Measurements from ENCODE around the gene BTBD9.

The BTBD9 gene

DNA sequence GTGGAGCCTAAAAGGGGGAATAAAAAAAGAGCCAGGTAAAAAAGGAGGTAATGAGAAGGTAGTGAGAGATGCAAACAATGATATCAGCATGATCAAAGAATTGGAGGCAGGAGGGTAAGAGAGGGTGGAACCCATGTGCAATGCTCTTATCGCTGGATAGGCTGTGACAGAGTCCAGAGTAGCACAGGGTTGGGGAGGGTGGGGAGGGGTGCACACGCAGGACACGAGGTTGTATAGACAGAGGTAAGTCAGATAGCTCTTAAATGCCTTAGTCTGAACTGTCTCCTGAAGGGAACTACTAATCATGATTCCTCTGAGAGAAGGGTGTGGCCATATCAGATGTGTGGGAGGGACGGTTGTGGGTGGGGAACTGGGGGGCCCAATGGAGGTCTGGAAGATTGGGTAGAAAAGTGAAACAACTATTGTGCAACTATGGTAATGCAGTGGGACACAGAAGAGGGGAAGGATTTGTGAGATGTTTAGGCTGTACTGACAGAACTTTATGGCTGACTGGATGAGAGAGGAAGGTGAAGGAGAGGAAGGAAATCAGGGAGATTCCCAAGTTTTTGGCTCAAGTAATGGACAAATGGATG, 354.8 kb downstream of the BTBD9 start:
- DNase-seq (ENCODE audit: low spot score) = no peak

DNA sequence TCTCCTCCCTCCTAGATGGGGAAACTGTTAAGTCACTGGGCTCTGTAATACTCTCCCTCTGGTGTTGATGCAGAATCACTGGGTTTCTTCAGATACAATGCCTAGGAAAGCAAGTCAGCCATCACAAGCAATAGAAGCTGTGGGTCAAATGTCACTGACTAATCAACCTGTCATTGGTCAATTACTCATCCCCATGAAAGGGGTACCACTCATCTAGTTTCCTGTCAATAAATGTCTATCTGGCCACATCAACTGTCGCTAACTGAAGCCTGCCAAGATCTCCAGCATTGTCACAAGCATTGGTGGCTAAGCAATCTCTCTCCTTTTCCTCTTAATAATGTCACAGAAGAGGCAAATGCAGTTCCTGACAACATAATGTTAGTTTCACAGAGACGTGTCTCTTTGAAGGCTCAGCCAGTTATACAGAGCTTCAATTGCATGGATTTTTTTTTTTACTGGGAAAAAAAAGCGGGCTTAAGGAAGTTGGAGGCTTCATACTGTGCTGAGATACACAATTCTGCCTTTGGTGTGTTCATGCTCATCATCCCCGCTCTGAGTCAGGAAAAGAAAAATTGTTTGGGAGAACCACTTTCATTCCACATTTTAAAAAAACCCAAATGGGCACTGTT, 355.9 kb downstream of the BTBD9 start:
- no peak for DNase-seq (ENCODE audit: low spot score)

DNA sequence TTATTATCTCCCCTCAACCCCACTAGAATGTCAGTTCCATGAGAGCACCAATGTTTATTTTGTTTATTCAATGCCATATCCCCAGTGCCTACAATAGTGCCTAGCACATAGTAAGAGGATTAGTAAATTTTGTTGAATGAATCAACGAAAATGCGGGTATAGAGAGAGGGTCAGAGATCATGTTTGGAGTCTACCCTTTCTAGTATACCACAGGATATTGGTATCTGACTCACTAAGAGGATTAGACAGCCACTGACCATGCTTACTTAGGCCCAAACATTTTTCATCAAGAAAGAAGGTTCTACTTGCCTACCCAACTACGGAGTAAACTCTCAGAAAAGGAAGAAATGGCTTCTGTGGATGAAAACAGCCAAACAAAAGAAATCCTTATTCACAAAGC, 356.8 kb downstream of the BTBD9 start:
- DNase-seq (ENCODE audit: low spot score) = no peak

DNA sequence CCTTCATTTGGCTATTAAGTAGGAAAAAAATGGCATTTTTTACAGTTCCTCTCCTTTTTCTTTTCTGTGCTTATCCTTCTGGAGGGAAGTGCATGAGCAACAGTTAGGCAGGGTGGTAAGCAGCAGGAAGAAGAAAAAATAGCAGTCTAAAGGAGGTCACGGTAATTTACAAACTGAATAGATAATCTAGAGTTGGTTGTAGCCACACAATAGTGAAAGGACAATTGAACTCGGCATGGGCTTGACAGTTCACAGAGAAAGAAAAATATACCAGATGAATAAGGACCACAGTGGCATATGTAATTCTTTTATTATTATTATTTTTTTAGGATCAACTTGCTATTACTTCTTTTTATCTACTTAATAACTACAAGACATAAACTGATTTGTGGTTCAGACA, 358.6 kb downstream of the BTBD9 start:
- DNase-seq (ENCODE audit: low spot score) = no peak

DNA sequence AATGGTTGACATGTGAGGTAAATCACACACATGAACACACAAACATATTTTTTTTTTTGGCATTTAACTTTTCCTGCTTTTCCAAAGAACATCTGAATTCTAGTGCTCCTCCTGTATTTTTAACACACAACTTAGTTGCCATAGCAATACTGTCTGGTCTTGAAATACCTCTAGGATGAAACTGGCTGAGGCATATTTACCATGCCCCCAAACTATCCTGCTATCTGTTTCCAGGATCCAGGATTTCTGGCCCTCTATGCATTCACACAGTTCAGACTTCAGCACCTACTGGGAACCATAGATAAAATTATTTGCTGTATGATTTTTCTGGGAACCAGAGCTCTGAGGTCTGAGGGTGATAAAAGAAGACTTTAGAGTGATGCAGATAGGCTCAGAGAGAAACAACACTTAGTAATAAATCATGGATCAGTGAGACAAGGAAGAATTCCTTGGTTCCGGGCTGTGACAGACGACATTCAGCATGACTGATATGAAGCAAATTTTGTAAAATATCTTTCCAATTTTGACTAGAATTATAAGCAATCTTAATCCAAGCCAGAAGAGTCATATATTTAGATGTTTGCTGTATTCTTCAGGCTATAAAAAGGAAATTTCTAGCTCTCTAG, 359.7 kb downstream of the BTBD9 start:
- no peak for DNase-seq (ENCODE audit: low spot score)

DNA sequence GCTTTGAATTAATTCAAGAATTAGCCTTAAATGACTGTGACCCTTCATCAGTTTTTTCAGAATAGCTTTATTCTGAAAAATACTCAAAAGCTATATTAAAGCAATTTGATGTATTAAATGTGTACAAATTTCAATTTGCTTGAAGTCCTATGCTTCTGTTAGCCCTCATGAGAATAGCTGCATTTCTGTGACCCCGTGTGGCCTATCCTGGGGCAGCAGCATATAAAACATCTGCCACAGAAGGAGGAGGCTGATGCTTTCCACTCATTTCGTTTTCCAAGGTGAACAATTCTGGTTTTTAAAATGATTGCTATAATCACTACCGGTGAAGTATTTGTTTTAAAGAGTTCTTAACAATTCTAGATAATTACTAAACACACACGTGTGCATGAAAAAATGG, 360.3 kb downstream of the BTBD9 start:
- DNase-seq (ENCODE audit: low spot score) = no peak

DNA sequence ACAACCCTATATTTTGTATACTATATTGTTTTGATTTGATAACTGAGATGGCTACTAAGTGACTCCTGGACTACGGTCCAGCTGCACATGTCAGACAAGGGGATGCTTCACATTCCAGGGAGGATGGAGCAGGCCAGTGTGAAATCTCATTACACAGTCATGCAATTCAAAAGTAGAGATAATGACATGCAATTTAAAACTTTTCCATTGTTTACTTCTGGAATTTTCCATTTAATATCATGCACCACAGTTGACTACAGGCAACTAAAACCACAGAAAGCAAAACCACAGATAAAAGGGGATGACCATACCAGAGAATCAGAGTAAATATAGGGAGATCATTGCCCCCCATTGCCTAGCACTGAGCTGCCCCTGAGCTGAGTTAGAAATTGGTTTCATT, 366.4 kb downstream of the BTBD9 start:
- no peak for DNase-seq (ENCODE audit: low spot score)

DNA sequence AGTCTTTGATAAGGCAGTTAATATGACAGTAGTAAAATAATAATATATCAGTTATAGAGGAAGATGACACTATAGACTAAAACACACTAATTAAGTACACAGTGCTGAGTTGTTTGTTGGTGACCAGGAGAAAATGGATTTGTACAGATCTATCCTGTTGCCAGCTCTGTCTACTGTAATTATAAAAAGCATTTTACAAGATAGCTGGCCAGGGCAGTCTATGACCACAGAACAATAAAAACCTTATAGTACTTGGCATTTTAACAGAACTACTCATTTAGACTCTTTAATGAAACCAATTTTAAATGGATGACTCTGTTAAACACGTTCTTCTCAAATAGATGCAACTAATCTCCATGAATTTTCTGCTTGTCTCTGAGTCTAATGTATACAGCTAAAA, 367.5 kb downstream of the BTBD9 start:
- no peak for DNase-seq (ENCODE audit: low spot score)

DNA sequence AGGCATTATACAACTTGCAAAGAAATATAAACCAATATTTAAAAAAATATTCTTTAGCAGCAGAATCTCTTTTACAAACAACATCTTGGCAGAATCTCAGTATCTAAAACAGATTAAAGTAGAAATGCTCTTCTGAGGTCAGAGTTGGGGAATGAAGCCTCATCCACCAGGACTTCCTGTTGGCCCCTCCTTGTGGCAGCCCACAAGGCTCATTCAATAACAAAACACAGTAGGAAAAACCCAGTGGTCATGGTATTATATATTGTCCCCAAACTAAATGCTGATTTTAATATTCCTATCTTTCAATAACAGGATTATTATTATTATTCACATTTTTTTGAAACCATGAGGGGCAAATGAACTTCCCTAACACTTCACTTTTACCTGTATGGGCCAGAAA, 368.6 kb downstream of the BTBD9 start:
- DNase-seq (ENCODE audit: low spot score) = no peak

DNA sequence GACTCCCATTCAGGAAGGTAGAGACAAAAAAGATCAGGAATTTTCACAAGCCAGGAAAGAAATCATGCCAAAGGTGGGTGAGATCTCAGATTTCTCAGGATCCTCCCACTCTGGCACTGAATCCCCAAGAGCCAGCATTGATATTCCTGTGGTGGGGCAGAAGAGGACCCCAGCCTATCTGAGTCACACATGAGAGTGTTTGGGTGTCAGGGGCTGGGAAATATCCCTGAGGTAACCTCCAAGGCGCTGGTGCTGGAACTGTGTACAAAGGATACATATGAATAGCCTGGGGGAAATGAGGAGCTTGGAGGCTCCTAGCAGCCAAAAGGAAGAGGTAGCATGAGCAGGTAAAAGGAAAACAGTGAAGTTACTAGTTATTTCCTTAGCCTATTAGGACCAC, 369.4 kb downstream of the BTBD9 start:
- no peak for DNase-seq (ENCODE audit: low spot score)

DNA sequence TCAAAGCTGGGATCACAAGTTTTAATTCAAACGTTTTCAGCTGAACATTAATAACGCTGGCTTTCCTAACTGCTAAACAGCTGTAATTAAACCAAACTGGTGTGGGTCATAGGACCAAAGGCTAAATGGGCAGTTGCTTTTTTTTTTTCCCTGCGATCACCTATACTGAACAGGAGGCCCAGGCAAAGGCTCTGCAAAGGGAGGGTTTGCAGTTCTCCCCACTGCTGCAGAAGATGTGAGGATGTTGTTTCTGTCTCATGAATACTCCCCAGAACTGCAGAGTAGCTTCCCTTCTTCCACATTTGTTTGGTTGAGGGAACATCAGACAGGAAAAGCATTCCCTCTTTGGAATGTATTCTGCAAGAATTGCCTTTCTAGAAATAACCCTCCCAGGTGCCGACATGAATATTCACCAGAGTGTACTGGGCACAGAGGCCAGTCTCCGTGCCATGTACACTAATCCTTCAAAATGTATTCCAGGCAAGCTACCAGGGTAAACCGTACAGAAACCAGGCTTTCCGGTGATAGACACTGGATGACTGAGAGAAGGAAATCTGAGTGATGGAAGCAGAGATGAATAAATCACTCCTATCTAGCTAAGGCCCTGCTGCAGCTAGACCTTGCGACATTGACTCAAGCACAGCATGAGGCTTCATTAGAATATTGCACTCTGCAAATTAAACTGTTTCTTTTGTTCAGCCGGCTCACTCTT, 370.1 kb downstream of the BTBD9 start:
- DNase-seq (ENCODE audit: low spot score) = no peak

DNA sequence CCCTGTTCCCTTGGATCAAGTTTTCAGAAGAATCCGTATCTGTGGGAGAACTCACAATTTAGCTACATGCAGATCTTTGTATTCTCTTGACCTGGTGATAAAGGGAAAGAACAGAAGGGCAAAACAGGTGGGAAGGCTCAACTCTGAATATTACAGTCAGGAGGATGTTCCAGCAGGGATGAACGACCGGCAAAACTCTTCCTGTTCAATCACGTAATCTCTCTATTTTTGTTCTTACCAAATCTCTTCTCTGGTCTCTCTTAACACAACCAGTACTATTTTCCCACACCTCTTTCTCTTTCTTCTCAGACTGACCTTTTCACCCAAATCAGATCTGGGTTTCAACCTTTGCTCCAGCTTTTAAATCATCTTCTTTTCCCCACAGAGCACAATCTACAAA, 371.4 kb downstream of the BTBD9 start:
- DNase-seq (ENCODE audit: low spot score) = no peak

DNA sequence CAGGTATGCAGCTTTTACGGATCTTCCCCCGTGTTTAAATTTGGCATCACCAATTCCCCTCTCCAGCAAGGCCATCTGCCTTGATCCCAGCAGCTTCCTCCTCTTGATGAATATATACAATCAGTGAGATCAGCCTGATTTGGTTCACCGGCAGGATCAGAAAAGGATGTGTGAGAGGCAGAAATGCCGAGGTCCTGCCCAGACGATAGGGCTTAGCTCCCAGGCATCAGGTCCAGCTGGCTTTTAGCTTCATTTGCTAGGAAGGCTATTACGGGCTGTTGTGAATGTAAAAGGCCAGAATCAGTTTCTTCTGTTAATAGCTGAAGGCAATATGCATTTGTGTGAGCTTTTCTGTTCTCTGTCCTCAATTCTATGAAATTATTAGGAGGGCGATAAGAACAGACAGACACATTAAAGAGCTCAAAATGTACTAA, 372.8 kb downstream of the BTBD9 start:
- DNase-seq (ENCODE audit: low spot score) = no peak

DNA sequence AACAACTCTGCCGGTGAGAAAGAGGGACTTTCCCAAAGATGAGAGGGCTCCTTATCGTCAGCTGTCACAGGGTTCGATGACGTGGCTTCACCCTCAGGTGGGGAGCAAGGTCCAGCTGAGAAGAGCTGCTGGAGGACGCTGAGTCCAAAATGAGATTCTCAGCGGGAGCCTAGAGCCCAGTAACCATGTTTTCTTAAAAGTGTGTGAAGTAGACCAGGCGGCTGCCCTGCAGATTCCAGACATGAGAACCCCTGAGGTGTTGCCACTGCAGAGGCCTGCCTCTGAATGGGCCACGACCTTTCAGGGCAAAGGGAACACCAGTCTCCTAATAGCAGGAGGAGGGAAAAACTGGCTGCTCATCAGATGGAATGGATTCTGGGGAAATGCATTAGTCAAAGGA, 375.1 kb downstream of the BTBD9 start:
- DNase-seq (ENCODE audit: low spot score) = no peak

DNA sequence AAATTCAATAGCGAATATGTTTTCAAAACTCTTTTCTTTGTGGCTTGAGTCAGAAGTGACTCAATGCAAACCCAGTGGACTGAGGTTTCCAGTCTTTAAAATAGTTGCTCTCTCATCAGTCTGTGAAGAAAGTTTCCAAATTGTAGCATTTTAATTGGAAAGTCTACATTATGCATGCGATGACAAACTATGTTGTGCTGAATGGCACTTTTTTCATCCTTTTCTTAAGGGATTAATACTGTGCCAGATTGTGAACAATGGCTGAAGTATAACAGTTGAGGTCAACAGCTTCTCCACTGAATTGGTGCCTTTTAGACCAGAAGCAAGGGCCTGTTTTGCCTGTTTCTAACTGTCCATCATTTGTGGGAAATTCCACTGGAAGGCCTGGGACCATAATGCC, 377.1 kb downstream of the BTBD9 start:
- DNase-seq (ENCODE audit: low spot score) = no peak

DNA sequence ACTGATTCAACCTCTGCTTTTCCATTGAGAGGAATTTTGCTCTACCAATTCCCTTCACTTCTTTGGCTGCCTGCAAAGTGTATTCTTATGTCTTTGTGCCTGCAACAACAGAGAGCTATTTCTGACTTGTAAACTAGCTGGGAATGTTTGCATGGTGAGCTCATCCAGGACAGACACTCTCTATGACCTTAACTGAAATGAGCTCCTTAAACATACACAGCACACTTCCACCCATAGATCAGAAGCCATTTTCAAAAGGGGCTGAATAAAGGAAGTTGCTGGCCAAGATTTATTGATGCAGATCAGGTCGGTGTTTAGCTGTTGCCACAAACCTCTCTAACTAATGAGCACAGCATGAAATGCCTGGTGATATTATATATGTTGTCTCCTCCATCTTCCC, 377.7 kb downstream of the BTBD9 start:
- no peak for DNase-seq (ENCODE audit: low spot score)

DNA sequence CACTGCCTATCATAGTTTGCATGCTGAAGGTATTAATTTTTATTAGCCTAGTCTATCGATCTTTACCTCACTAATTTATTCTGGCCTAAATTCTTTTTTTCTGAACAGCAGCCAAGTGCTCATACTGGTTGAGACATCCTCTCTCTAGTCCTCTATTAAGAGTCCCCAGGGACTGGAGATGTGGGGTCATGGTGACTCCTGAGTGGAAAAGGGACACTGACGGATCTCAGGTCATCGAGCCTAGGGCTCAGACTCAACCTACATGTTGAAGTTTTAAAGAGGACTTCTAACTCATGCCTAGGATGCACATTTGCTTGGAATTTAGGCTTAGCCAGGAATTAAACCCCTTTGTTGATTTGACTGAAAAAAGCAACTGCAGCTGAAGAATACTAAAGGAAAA, 378.1 kb downstream of the BTBD9 start:
- DNase-seq (ENCODE audit: low spot score) = no peak

DNA sequence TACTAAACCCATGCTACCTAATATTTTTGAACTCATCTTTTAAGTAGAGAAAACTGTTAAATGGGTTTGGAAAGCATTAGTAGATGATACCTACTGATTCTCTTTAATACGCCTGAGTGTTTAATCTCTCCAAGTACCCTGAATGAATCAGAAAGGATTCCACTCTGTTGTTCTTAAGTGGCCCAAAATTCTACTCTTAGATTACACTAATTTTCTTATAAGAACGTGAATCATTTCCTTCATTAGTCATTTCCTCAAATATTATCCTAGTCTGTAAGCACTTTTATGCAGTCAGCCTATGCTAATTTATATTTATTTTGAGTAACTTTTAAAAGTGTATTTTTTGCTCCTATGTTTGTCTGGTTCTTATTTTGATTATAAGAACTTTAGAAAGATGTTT, 380.0 kb downstream of the BTBD9 start:
- no peak for DNase-seq (ENCODE audit: low spot score)

DNA sequence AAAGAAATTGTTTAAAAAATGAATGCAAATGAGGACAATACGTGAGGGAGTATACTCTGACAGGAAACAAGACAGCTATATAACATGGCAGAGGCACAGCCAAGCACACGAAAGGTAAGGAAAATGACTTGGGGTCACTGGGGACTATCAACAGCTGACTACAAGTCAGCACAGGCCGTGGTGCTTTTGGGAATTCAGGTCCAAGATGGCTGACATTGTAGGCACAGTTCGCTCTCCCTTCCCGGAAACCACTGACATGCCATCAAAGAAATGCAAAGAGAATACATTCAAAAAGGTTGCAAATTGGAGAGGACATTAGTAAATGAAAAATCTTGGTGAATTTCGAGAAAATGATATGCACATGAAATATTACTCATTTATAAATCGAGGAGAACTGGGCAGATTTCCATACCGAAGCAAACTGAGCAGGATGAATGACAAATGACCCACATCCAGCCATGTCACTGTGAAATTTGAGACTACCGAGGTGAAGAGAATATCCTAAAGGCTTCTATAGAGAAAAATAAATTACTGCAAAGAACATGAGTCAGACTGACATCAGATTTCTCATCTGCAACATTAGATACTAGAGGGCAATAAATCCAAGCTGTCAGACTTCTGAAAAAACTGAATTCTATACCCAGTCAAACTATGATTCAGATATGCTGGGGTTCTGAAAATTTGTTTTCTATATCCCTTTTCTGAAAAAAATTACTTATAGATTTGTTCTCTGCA, 391.1 kb downstream of the BTBD9 start:
- no peak for DNase-seq (ENCODE audit: low spot score)

DNA sequence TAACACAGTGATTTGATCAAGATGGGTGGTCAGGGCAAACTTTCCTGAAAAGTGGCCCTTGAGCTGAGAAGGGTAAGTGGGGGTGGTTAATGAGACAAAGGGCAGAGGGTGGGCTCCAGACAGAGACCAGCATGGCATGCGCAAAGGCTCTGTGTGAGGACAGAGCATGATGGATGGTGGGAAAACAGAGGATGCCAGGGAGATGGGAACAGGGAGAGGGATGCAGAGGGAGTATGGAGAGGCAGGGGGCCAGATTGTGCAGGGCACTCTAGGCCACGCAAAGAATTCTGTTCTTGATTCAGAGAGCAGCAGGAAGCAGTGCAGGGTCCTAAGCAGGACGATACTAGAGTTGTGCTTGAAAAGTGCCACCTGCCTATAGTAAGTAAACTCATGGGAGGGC, 394.4 kb downstream of the BTBD9 start:
- no peak for DNase-seq (ENCODE audit: low spot score)

DNA sequence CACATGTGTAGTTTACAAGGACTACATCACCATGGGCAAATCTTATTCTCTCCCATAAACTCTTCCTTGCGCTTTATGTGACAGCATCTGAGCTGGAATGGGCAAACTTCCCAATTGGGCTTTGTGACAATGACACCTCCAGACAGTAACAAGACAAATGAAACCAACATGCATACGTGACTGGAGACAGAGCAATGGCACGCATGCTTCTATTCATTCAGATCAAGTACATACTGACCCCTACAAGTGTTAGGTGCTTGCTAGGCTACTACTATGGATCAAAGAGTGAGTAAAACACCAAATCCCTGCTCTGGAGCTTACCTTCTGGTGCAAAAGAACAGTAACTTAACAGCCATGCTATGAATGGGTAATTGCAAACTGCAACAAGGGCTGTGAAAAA, 394.9 kb downstream of the BTBD9 start:
- no peak for DNase-seq (ENCODE audit: low spot score)

DNA sequence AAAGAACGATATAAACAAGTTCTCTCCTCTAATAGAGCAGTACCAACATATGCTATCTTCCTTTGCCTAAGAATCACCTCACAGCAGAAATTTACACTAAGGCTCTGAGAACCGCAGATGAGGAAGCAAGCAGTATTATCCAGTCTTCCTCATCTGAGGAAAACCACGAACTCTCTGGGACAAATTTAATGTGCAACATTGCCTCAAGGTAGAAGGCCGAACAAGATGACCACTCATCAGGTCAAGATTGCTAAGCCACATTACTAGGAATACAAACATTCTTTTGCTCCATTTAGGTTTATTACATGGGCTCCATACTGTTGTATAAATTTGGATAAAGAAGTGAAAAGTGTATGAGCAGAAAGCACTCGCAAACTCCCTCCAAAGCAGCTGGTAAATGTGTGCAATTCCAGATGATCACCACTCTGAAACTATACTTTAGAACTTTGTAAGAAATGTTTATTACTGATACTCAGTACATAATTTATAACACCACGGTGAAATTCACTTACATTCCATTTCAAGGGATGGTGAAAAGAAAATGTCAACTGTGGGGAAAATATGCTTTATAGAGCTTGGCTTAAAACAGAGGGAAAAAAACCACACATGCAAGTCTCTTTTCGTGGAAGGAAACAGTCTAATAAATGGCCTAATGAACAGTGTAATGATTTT, 398.4 kb downstream of the BTBD9 start:
- DNase-seq (ENCODE audit: low spot score) = no peak
